Osteocyte (in vitro differentiated cells): ENCODE data around the gene CYP4F12. TPM values are rescaled to one million over a fixed set of nuclear protein-coding genes. Genes with fewer than 3 reads are reported as not detected.

Experiments used
- DNase-seq: peaks from one replicate; pipeline ENCODE4 v3.0.0; 2021; ENCODE audit warnings: mixed read lengths; ENCODE audit not compliant: unreplicated experiment; ENCODE audit errors: extremely low spot score
- H3K27ac Mint-ChIP-seq: one replicate; pipeline ENCODE4 v1.8.0; 2021; ENCODE audit warnings: mild to moderate bottlenecking, mixed read lengths; ENCODE audit not compliant: unreplicated experiment
- H3K27me3 Mint-ChIP-seq: one replicate; pipeline ENCODE4 v1.8.0; 2021; ENCODE audit warnings: mixed read lengths; ENCODE audit not compliant: unreplicated experiment
- H3K36me3 Mint-ChIP-seq: one replicate; pipeline ENCODE4 v1.8.0; 2021; ENCODE audit warnings: mixed read lengths; ENCODE audit not compliant: unreplicated experiment
- H3K4me1 Mint-ChIP-seq: one replicate; pipeline ENCODE4 v1.8.0; 2021; ENCODE audit warnings: mixed read lengths; ENCODE audit not compliant: unreplicated experiment
- H3K4me3 Mint-ChIP-seq: one replicate; pipeline ENCODE4 v1.8.0; 2021; ENCODE audit warnings: mild to moderate bottlenecking, moderate library complexity, mixed read lengths; ENCODE audit not compliant: unreplicated experiment
- H3K9me3 Mint-ChIP-seq: one replicate; pipeline ENCODE4 v1.8.0; 2021; ENCODE audit warnings: mixed read lengths; ENCODE audit not compliant: unreplicated experiment
- CTCF ChIP-seq: fragments of 200-600 bp; sonication (generic); IDR thresholded peaks from 2 replicates; pipeline ENCODE4 v1.5.0; 2021; ENCODE audit warnings: antibody characterized with exemption, mild to moderate bottlenecking, moderate library complexity
- total RNA-seq: library from RNA; stranded (reverse); gene quantifications from 2 replicates; pipeline ENCODE4 v1.2.1, GENCODE V29; 2021

The CYP4F12 gene
- total RNA-seq, 1 donor from 2014 or later: not detected

GRCh38 chr19:15639596-15639995 is 33.3 kb upstream of the CYP4F12 start:
- Mint-ChIP-seq H3K36me3 (no peaks in the 10 kb centered on the region), H3K27ac (no peak overlapping the region), H3K4me3 (no peak overlapping the region), H3K4me1 (no peaks in the 10 kb centered on the region), H3K27me3 (no peaks in the 10 kb centered on the region), H3K9me3 (peaks cover 30% of the 10 kb centered on the region)
- no peak for DNase-seq
- no peak for TF ChIP-seq CTCF

- no peaks in the 10 kb centered on the region for H3K36me3 Mint-ChIP-seq
- TF ChIP-seq CTCF: no peak
- no peaks in the 10 kb centered on the region for H3K27me3 Mint-ChIP-seq
- no peak within 1 kb of the TSS for H3K4me3 Mint-ChIP-seq
- H3K27ac Mint-ChIP-seq: no peak within 1 kb of the TSS
- peaks cover 25% of the 10 kb centered on the region for H3K9me3 Mint-ChIP-seq
- H3K4me1 Mint-ChIP-seq: no peaks in the 10 kb centered on the region
- DNase-seq: peak; percentile 72
Observed at GRCh38 chr19:15640294-15640903, 32.5 kb upstream of the CYP4F12 start, which contains the start of gene CYP4F3. Gene CYP4F3, plus strand, starts transcription at chr19:15640897. Its CDS starts 519 bp downstream, at chr19:15641416.

GRCh38 chr19:15640904-15641597 is 31.8 kb upstream of the CYP4F12 start:
- no peaks in the 10 kb centered on the region for H3K27me3 Mint-ChIP-seq
- H3K27ac Mint-ChIP-seq: no peak overlapping the region
- H3K4me1 Mint-ChIP-seq: no peaks in the 10 kb centered on the region
- peak; percentile 81 for DNase-seq
- no peak for TF ChIP-seq CTCF
- H3K36me3 Mint-ChIP-seq: no peaks in the 10 kb centered on the region
- H3K4me3 Mint-ChIP-seq: no peak overlapping the region
- peaks cover 29% of the 10 kb centered on the region for H3K9me3 Mint-ChIP-seq

- TF ChIP-seq CTCF: no peak
- Mint-ChIP-seq H3K27me3 (no peaks in the 10 kb centered on the region), H3K36me3 (no peaks in the 10 kb centered on the region), H3K4me3 (no peak overlapping the region), H3K4me1 (no peaks in the 10 kb centered on the region), H3K9me3 (peaks cover 33% of the 10 kb centered on the region), H3K27ac (no peak overlapping the region)
- DNase-seq: peak; percentile 60
Observed at GRCh38 chr19:15641901-15642491, 30.9 kb upstream of the CYP4F12 start.

GRCh38 chr19:15642807-15643206 is 30.1 kb upstream of the CYP4F12 start:
- Mint-ChIP-seq H3K4me1 (no peaks in the 10 kb centered on the region), H3K9me3 (peaks cover 33% of the 10 kb centered on the region)

More at GRCh38 chr19:15642807-15643206, 30.1 kb upstream of the CYP4F12 start:
- no peak overlapping the region for H3K27ac Mint-ChIP-seq
- no peaks in the 10 kb centered on the region for H3K36me3 Mint-ChIP-seq
- TF ChIP-seq CTCF: no peak
- no peak for DNase-seq
- no peaks in the 10 kb centered on the region for H3K27me3 Mint-ChIP-seq
- no peak overlapping the region for H3K4me3 Mint-ChIP-seq
